HPDE6-E6E7 (cell line): Measurements from ENCODE around the gene UBR1.
"Not testable (repeated sequence)": the region's sequence is repeated elsewhere in the genome, so short reads cannot be mapped to it uniquely, and the experiment has no call there.

Experiments used
- DNase-seq: peaks from one replicate; pipeline ENCODE4 v3.0.0; 2011; ENCODE audit warnings: missing footprints; ENCODE audit errors: extremely low spot score

The UBR1 gene

DNA sequence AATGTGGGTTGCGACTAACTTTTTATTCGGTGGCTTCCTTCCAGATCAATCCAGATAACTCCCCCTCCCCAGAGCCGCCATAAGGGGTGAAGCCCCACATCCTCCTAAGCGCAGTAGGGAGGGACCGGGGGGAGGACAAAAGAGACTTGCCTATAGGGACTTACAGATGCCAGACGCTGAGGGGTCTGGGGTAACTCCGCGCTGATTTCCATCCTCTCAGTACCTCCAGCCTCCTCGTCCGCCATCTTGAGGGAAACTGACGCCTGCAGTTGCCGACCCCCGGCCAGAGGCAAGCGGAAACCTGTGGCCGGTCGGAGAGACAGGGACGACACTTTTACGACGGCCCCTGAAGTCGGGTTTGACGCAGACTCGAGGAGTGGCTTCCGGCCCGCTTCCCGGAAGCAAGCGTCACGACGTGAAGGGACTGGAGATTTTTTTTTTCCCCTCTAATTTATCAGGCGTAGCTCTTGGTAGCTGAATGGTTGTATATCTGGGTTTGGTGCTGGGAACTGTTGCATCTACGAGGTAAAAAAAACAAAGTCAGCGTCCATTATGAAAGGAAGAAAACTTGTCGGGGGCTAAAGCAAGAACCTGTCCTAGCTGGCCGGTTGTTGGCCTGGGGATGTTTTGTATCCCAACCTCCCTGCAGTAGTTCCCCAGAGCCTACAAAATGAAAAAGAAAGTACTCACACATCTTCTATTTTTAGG lies at the start of gene UBR1:
Gene UBR1, minus strand, starts transcription at position 261 of the 708 bp plus-strand sequence. Its CDS starts 16 bp downstream, at position 245.
- DNase-seq: peak; percentile 65

DNA sequence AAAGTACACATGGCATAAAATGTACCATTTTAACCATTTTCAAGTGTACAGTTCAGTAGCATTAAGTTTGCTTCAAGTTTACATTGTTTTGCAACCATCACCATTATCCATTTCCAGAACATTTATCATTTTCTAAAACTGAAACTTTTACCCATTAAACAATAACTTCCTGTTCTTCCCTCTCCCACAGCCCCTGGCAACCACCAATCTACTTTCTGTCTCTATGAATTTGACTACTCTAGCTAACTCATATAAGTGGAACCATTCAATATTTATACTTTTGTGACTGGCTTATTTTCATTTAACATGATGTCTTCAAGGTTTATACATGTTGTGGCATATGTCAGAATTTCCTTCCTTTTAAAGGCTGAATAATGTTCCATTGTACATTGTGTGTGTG lies 47.4 kb upstream of the UBR1 start:
- no peak for DNase-seq

DNA sequence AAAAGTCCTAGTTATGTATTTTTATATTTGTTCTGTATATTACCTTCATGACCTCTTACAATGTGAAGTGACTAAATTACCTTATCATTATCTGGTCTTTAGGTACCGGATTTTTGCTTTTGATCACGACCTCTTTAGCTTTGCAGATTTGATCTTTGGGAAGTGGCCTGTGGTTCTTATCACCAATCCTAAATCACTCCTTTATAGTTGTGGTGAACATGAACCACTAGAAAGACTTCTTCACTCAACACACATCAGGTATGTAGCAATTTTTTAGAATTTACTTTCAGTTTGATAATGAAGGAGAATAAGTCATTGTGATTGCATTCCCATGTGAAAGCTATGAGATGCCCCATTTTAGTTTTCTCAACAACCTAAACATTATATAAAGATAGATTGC lies 45.9 kb upstream of the UBR1 start:
- DNase-seq: no peak

DNA sequence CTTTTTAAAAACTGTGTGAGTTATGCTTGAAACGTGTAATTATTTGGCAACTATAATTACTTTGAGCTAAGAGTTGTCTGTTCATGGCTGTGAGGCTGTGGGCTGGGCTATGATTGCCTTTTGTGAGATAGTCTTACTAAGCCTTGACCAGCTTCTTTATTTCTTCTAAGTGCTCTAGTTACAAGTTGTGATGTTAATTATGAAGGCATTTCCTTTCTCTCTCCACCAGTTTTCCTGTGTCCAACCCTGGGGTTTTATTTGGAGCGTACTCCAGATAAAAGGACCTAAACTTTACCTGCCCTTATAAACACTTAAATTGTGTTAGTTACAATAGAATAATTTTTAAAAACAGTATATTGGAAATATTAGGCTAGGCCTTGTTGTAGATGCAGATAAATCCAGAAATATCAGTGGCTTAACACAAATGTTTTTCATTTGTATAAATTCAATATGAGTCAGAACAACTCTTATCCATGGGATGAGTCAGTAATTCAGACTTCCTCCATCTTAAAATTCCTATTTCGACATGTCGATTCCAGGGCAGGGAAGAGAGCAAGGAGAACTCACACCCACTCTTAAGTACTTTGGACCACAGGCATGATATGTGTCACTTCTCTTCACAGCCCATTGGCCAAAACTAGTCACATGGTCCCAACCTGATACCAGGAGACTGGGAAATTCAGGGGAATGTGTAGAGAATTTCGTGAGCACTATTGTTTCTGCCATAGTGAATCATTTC lies 44.5 kb upstream of the UBR1 start:
- DNase-seq: peak; percentile 88

DNA sequence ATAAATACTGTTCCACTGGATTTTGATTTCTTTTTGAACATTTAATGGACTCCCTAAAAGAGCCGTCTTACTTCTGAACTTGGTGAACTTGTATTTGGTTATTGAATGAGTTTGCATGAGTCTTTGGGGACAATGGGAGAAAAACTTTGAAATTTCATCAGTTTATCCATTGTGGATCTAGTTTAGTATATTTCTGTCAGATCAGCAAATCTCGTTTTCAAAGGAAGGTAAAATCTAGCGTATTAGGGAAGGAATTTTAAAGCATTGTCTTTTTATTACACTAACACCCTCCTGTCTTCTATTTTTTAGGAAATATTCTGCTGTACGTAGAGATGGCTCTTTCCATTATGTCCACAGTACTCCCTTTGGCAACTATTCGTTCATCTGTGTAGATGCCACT lies 40.3 kb upstream of the UBR1 start:
- no peak for DNase-seq

DNA sequence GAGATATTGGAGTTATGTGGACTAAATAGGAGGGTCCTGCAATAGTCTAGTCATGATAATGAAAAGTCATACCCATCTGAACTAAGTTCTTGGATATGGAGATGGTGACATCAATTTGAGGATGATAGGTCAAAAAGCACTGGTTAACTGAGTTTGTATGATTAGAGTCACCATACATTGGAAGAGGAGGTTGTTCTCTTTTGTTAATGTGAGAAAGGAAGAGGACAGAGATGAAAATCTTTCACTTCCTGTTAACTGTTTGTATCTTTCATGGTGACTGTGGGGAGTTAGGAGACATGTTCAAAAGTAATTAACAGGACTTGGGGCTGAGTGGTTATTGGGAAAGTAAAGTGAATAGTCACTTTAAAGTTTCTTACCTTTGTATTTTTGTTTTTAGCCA lies 38.7 kb upstream of the UBR1 start:
- no peak for DNase-seq

DNA sequence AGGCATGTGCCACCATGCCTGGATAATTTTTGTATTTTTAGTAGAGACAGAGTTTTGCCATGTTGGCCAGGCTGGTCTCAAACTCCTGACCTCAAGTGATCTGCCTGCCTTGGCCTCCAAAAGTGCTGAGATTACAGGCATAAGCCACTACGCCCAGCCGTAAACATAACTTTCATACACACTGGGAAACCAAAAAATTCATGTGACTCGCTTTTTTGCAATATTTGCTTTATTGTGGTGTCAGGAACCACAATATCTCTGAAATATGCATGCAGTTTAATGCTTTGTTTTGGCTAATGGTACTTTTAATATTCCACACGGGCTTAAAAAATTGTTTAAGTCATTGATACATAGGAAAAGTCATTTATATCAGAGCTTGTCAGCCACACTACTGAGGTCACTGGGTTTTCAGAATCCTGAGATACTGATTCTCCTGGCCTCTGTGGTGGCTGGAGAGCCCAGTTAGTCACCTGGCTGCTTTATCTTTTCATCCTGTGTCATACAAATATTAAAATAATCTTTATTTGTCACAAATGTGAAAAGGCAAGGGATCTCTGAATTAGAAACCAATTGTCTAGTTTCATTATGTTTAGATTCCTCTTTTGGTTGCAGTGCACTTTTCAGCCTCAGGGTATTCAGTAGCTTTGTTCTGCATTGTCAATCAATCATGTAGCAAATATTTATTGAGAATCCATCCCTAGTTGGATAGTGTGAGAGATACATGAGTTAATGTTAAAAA lies 37.5 kb upstream of the UBR1 start:
- DNase-seq: no peak

DNA sequence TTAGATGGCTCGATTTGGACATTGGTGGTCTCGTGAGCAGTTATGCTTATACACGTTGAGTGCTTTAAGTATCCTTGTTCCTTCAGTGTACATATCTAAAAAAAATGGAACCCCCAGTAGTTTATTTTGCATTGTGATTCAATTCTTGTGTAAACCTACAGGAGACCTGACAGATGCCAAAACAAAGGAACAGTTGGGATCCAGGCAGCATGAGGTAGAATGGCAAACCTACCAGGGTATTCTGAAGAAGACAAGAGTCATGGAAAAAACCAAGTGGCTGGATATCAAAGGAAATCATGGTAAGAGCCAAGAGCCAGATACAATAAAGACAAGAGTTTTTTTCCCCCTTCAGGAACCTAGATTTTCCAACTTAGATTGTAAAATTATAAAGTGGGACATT lies 29.5 kb upstream of the UBR1 start:
- no peak for DNase-seq

DNA sequence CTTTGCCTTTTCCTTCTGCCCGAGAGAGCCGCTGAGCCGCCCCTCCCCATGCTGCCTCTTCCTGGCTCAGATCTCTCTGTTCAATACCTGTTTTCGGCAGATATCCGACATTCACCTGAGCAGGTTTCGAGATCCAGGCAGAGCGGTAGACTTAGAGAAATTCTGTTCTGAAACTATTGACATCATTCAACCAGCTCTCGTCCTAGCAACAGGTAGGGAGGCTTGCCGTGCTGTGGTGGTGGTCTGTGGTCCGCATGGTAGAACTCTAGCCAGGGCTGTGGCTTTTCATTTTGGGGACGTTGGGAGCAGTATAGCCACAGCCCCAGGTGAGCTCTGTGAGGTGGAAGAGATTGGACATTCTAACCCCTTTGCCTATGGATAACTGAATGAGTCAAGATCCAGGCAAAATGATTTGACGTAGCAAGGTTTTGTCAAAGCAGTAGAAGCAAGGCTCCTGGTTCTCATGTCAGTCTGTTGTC lies 28.4 kb upstream of the UBR1 start:
- DNase-seq: no peak

DNA sequence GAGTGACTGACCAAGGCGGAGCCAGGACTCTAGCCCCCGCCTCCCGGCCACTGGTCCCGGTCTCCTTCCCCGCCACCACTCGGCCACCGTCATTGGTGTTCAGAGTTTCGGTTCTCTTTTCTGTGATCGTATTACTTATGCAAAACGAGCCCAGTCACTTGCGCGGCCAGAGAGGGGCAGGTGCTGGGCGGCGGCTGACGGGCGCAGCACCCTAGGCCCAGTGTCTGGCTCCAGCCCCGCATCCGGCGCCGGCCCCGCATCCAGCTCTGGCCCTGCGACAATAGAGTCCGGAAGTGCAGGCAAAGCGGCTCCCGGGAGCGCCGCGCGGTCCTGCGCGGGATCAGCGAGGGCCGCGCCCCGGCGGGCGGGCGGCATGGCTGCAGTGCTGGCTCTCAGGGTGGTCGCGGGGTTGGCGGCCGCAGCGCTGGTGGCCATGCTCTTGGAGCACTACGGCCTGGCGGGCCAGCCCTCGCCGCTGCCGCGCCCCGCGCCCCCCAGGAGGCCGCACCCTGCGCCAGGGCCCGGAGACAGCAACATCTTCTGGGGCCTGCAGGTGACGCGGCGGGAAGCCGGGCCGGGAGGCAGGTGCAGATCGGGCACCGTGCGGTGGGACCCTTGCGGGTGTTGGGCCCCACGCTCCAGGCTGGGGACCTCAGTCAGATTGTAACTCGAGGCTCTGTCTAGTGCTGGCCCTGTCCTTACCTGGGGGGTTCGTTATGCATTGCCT lies 27.8 kb upstream of the UBR1 start, which contains the start of gene TMEM62:
Gene TMEM62, plus strand, starts transcription at position 157 of the 727 bp plus-strand sequence. Its CDS starts 217 bp downstream, at position 374.
- DNase-seq: peak; percentile 72

DNA sequence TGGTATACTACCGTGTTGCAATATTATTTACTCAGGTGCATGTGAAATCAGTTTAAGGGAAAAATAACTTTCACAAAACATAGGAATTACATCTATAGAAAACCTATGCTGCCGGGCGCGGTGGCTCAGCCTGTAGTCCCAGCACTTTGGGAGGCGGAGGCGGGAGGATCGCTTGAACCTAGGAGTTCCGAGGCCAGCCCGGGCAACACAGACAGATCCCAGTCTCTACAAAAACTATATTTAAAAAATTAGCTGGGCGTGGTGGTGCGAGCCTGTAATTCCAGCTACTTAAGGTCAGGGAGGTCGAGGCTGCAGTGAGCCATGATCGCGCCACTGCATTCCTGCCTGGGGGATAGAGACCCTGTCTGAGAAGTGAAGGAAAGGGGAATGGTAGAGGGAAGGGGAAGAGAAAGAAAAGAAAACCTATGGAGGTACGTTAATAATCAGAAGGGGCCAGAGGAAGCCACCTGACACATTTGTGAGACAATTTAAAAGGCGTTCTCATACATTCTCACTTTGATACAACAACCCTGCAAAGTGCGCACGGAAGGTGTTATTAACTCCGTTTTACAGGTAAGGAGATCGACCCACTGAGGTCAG lies 27.1 kb upstream of the UBR1 start:
- DNase-seq: no peak

DNA sequence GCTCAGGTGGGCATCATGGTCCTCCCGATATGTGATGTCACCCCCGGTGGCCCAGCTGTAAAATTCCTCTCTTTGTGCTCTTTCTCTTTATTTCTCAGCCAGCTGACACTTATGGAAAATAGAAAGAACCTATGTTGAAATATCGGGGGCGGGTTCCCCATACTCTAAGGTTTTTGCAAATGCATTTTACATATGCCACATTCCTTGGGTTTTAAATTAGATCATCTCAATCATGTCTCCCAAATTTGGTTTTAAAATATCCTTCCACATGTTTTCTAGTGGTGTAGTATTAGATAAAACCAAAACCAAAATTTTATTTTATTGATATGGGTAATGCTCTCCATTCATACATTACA lies 23.1 kb upstream of the UBR1 start:
- no peak for DNase-seq

DNA sequence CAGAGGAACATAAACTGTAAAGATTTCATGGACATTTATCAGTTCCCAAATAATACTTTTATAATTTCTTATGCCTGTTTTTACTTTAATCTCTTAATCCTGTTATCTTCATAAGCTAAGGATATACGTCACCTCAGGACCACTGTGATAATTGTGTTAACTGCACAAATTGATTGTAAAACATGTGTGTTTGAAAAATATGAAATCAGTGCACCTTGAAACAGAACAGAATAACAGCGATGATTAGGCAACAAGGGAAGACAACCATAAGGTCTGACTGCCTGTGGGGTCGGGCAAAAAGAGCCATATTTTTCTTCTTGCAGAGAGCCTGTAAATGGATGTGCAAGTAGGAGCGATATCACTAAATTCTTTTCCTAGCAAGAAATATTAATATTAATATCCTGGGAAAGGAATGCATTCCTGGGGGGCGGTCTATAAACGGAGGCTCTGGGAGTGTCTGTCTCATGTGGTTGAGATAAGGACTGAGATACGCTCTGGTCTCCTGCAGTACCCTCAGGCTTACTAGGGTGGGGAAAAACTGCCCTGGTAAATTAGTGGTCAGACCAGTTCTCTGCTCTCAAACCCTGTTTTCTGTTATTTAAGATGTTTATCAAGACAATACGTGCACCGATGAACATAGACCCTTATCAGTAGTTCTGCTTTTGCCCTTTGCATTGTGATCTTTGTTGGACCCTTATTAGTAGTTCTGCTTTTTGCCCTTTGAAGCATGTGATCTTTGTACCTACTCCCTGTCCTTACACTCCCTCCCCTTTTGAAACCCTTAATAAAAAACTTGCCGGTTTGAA lies 22.5 kb upstream of the UBR1 start:
- not testable (repeated sequence) for DNase-seq

DNA sequence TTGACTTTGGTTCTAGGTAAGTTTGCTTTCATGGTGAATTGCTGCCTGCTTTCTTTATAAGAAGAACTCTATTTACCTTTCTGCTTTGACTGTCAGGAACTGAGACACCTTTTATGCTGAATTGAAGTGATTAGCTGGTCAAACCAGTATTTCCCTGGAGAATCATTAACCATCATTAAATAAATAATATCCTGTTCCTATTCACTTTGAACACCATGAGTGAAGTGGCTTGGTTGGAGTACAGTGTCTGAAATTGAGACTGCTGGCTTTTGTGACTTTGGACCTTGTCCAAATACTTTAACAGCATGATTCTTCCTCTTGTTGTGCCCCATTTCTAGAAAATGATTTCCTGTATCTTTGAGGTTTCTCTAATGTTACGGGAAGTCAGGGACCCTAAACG lies 21.9 kb upstream of the UBR1 start:
- no peak for DNase-seq

DNA sequence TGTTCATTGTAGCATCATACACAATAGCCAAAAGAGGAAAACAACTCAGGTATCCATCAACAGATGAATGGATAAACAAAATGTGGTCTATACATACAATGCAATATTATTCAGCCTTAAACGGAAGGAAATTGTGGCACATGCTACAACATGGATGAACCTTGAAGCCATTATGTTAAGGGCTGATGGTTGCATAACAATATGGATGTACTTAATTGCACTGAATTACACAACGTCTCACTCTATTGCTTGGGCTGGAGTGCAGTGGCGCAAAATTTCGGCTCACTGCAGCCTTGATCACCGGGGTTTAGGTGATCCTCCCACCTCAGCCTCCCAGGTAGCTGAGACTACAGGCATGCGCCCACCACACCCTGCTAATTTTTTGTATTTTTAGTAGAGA lies 20.5 kb upstream of the UBR1 start:
- no peak for DNase-seq

DNA sequence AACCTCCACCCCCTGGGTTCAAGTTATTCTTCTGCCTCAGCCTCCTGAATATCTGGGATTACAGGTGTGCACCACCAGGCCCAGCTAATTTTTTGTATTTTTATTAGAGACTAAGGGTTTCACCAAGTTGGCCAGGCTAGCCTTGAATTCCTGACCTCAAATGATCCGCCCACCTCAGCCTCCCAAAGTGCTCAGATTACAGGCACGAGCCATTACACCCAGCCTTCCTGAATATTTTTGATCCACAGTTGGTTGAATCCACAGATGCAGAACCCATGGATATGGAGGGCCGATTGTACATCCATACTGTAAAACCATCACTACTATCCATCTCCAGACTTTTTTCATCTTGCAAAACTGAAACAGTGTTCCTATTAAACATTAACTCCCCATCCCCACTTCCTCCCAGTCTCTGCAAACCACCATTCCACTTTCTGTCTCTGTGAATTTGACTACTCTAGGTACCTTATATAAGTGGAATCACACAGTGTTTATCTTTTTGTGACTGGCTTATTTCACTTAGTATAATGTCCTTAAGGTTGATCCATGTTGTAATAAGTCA lies 19.3 kb upstream of the UBR1 start:
- DNase-seq: no peak

DNA sequence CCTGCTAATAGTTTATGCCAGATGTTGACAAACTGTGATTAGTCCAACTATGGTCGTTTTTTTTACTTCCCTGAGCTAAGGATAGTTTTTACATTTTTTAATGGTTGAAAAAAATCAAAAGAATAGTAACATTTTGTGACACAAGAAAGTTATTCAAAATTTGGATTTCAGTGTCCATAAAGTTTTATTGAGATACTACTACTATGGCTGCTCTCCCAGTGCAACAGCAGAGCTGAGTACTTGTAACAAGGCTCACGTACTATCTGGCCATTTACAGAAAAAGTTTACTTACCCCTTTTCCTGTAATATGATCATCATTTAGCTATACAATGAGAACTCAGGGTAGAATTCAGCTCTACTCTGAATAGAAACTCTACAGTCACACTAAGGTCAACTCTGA lies 16.0 kb upstream of the UBR1 start:
- DNase-seq: no peak

DNA sequence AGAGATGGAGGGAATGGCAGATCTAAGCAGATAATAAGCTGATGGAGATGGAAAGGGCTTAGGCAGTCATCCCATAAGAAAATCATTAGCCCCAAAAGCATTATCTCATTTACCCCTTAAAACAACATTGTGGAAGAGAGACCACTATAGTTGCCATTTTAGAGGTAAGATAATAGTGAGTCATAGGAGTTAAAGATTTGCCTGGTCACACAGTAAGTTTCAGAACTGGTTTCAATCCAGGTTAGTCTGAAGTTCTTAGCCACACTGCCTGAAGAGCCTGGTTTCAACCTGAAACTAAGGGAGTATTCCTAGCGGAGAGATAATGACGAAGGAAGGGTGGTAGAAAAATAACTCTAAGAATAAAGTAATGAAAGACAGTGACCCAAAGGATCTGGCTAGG lies 13.0 kb upstream of the UBR1 start:
- no peak for DNase-seq

DNA sequence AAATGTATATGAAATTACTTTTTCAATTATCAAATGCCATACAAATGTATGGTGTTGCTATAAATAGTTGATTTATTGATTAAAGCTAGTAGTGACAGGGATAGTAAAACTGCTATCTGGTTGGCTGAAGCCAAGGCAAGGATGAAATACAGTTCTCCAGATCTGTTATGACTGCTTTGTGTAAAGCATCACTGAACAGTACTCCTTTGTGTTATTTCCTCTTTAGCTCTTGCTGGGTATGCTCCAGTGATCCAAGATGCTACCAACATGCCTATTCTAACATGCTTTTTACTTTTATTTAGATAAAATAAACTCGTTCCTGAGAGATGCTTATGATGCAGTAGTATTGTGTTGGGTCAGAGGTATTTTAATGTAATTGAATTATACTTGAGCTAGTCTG lies 12.4 kb upstream of the UBR1 start:
- no peak for DNase-seq

DNA sequence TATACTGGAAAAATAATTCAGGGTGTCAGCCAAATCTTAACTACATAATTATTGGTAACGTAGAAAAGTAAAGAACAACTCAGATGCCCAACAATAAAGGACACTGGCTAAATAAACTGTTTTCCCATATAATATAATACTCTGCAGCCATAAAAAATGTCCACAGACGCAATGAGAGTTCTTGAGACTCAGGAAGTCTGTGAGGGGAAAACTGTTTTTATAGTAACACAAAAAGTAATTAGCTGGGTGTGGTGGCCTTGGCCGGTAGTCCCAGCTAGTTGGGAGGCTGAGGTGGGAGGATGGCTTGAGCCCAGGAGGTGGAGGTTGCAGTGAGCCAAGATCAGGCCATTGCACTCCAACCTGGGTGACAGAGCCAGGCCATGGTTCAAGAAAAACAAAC lies 5.5 kb upstream of the UBR1 start:
- DNase-seq: no peak
